ENCODE measurements around the gene IRF7.

DNA sequence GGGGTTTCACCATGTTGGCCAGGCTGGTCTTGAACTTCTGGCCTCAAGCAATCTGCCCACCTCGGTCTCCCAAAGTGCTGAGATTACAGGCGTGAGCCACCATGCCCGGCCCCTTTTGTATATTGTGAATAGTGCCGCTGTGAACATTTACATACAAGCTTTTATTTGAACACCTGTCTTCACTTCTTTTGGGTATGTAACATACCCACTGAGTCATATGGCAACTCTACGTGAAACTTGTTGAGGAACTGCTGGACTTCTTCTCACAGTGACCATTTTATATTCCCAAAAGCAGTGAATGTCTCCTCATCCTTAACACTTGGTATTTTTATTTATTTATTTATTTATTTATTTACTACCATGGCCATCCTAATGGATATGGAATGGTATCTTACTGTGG, 15.1 kb upstream of the IRF7 start:
- TF ChIP-seq, protein P1, sequence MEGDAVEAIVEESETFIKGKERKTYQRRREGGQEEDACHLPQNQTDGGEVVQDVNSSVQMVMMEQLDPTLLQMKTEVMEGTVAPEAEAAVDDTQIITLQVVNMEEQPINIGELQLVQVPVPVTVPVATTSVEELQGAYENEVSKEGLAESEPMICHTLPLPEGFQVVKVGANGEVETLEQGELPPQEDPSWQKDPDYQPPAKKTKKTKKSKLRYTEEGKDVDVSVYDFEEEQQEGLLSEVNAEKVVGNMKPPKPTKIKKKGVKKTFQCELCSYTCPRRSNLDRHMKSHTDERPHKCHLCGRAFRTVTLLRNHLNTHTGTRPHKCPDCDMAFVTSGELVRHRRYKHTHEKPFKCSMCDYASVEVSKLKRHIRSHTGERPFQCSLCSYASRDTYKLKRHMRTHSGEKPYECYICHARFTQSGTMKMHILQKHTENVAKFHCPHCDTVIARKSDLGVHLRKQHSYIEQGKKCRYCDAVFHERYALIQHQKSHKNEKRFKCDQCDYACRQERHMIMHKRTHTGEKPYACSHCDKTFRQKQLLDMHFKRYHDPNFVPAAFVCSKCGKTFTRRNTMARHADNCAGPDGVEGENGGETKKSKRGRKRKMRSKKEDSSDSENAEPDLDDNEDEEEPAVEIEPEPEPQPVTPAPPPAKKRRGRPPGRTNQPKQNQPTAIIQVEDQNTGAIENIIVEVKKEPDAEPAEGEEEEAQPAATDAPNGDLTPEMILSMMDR (IDR thresholded peaks at IDR 0.05) = no peak
- no peak for TF ChIP-seq EP300 (IDR thresholded peaks at IDR 0.05)

Measured in ovary (tissue), 3 donors.